T-cell (primary cell): ENCODE measurements around the gene BRD3OS. TPM values are rescaled to one million over a fixed set of nuclear protein-coding genes. Genes with fewer than 3 reads are reported as not detected.
A peak's percentile ranks its signal among the peaks of the same experiment; 100 is the strongest.

ENCODE experiments used
- ATAC-seq, 4 experiments: fragments of 200-7000 bp in 3 of 4; fragments of 150-1000 bp in 1 of 4; cut with Tn5 transposase; replicated peaks in 1 of 4; 1 replicate in 3 of 4; 2 replicates in 1 of 4; pipeline ENCODE4 v1.10.0; 2021; ENCODE audit warnings: moderate library complexity in 3 of 4, mild to moderate bottlenecking in 2 of 4, moderate number of reproducible peaks in 1 of 4
- CTCF ChIA-PET, 2 donors: fragments of 300-600 bp; sonication (Branson Sonifier 250); formaldehyde crosslinking; loops; one replicate each; lab custom pipeline; 2022; ENCODE audit warnings: antibody characterized with exemption in 2 of 2; lab: Charles Lee
- POLR2A ChIA-PET, 2 donors: fragments of 300-600 bp; sonication (Branson Sonifier 250); formaldehyde crosslinking; loops; one replicate each; lab custom pipeline; 2022; ENCODE audit warnings: antibody characterized with exemption in 2 of 2; lab: Charles Lee
- DNase-seq, 35 experiments: peaks; one replicate each; pipeline versions ENCODE4 v3.0.0 to v3.0.0-alpha.2; 2013 to 2023
- H3K27ac ChIP-seq: one replicate; pipeline ENCODE4 v1.5.1; 2013; ENCODE audit warnings: low read length
- H3K27me3 ChIP-seq, 2 experiments: replicated peaks in 1 of 2; 1 replicate in 1 of 2; 2 replicates in 1 of 2; pipeline versions ENCODE4 v1.6.1 to v1.7.0; 2013; ENCODE audit warnings: low read length in 1 of 2, mixed read lengths in 1 of 2; ENCODE audit not compliant: control insufficient read depth in 2 of 2, insufficient read depth in 2 of 2; ENCODE audit errors: extremely low read depth in 1 of 2
- H3K36me3 ChIP-seq, 2 donors: 1 replicate in 1 of 2; 2 replicates in 1 of 2; pipeline versions ENCODE4 v1.6.1 to v1.7.0; 2013; ENCODE audit warnings: low read length in 1 of 2; ENCODE audit not compliant: control insufficient read depth in 2 of 2, insufficient read depth in 1 of 2; ENCODE audit errors: extremely low read depth in 1 of 2
- H3K4me1 ChIP-seq, 2 experiments: 1 replicate in 1 of 2; 2 replicates in 1 of 2; pipeline versions ENCODE4 v1.6.1 to v1.7.0; 2013; ENCODE audit warnings: low read length in 2 of 2, mixed read lengths in 1 of 2; ENCODE audit not compliant: insufficient read depth in 2 of 2, control insufficient read depth in 1 of 2; ENCODE audit errors: extremely low read depth in 1 of 2
- H3K4me3 ChIP-seq, 2 donors: 1 replicate in 1 of 2; 2 replicates in 1 of 2; pipeline versions ENCODE4 v1.5.1 to v1.7.0; 2013; ENCODE audit warnings: mild to moderate bottlenecking in 2 of 2, low read length in 1 of 2, moderate library complexity in 1 of 2; ENCODE audit not compliant: control insufficient read depth in 1 of 2; ENCODE audit errors: extremely low read depth in 1 of 2
- H3K9me3 ChIP-seq: 2 replicates; pipeline ENCODE4 v1.7.0; 2013
- H3K27ac Mint-ChIP-seq, 2 donors: one replicate each; pipeline ENCODE4 v1.8.0; 2020 to 2021; ENCODE audit warnings: mild to moderate bottlenecking in 2 of 2, mixed read lengths in 2 of 2
- H3K27me3 Mint-ChIP-seq, 2 donors: one replicate each; pipeline ENCODE4 v1.8.0; 2021 to 2022; ENCODE audit warnings: mixed read lengths in 2 of 2
- H3K36me3 Mint-ChIP-seq: one replicate; pipeline ENCODE4 v1.8.0; 2021; ENCODE audit warnings: mixed read lengths
- H3K4me1 Mint-ChIP-seq, 3 donors: one replicate each; pipeline ENCODE4 v1.8.0; 2020 to 2022; ENCODE audit warnings: mixed read lengths in 3 of 3, mild to moderate bottlenecking in 1 of 3
- H3K4me3 Mint-ChIP-seq, 3 donors: one replicate each; pipeline ENCODE4 v1.8.0; 2020 to 2022; ENCODE audit warnings: mild to moderate bottlenecking in 3 of 3, mixed read lengths in 3 of 3, moderate library complexity in 3 of 3
- H3K9me3 Mint-ChIP-seq, 3 donors: one replicate each; pipeline ENCODE4 v1.8.0; 2020 to 2022; ENCODE audit warnings: mixed read lengths in 3 of 3
- WGBS: methylation state at CpG from one replicate; pipeline ENCODE4 v1.1.5; 2013; ENCODE audit warnings: missing lambda C conversion rate; ENCODE audit not compliant: insufficient coverage; 5-methylcytosine and 5-hydroxymethylcytosine counted together
- total RNA-seq, 35 experiments: library from RNA in 6 of 35; stranded (reverse) in 6 of 35; fragments of 120-200 nt in 1 of 35; gene quantifications; one replicate each; pipeline versions ENCODE4 v1.2.1 to v1.2.4 and lab custom pipeline; 2013 to 2026

The BRD3OS gene
- total RNA-seq, 5 donors from 2014 or later (not counting 1 experiment from before 2014, with no cell fraction given): 8.4 to 18.0 (median 16.5) TPM

DNA sequence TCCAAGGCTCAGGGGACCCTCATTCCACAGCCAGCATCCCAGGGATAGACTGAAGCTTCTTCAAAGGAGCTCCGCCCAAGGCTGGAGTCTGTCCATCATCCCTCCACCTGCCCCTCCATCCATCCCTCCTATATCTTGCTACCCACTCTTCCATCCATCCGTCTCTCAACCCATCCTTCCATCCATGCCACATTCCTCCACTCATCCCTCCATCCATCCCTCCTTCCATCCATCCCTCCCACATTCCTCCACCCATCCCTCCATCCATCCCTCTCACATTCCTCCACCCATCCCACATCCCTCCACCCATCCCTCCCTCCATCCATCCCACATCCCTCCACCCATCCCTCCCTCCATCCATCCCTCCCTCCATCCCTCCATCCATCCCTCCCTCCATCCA lies 27.7 kb upstream of the BRD3OS start:
- POLR2A ChIA-PET: no interaction called here

DNA sequence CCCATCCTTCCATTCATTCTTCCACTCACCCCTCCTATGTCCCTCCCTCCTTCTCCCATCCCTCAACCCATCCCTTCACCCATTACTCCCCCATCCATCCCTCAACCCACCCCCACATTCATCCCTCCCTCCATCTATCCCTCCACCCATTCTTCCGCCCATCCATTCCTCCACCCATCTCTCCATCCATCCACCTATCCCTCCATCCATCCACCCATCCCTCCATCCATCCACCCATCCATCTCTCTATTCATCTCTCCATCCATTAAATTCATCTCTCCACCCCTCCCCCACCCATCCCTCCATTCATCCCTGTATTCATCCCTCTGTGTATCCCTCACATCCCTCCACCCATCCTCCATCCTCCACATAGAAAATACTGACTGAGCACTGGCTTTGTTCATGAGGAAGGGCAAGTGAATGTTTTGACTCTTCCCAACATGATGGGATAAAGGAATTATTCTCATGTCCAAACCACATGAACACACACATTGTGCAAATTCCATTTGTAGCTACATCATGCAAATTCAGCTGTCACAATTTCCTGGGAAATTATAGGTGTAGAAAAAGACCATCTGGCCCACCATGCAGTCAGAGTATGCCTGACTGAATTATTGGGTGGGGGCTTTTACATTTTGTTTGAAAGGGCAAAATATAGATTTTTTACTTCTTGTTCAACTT lies 26.2 kb upstream of the BRD3OS start:
- 94% methylated on average over 1 of the region's 1 CpG for WGBS
- no peak overlapping the region for H3K4me3 Mint-ChIP-seq
- CTCF ChIA-PET: no interaction called here
- DNase-seq: no peak
- H3K4me3 ChIP-seq: no peak overlapping the region
- H3K27ac Mint-ChIP-seq: no peak overlapping the region
- H3K4me1 Mint-ChIP-seq: peaks cover 0 to 5% (median 3%) of the 10 kb centered on the region in 3 donors
- no peak for ATAC-seq
- H3K27me3 Mint-ChIP-seq: peaks cover 0 to 5% of the 10 kb centered on the region in 2 donors
- H3K4me1 ChIP-seq: peaks cover 0 to 7% of the 10 kb centered on the region in 2 experiments
- H3K9me3 Mint-ChIP-seq: peaks cover 0 to 4% (median 0%) of the 10 kb centered on the region in 3 donors
- H3K9me3 ChIP-seq: no peaks in the 10 kb centered on the region
- H3K36me3 Mint-ChIP-seq: no peaks in the 10 kb centered on the region
- H3K36me3 ChIP-seq: no peaks in the 10 kb centered on the region
- peaks cover 0 to 36% of the 10 kb centered on the region in 2 experiments for H3K27me3 ChIP-seq
- H3K27ac ChIP-seq: no peak overlapping the region
- POLR2A ChIA-PET: interaction anchor here in 1 of 2 donors (0.6 kb wide), 1 partner anchor 24 kb away, joined by 5 read pairs; no protein-coding TSS in a partner anchor

More for the DNA sequence above, 27.7 kb upstream of the BRD3OS start:
- Mint-ChIP-seq H3K9me3 (no peaks in the 10 kb centered on the region), H3K27me3 (no peaks in the 10 kb centered on the region), H3K4me3 (no peak overlapping the region), H3K36me3 (no peaks in the 10 kb centered on the region), H3K27ac (no peak overlapping the region), H3K4me1 (peaks cover 0 to 10% (median 6%) of the 10 kb centered on the region in 3 donors)
- Histone ChIP-seq H3K36me3 (no peaks in the 10 kb centered on the region), H3K4me1 (peaks cover 0 to 20% of the 10 kb centered on the region in 2 experiments), H3K27me3 (peaks cover 0 to 32% of the 10 kb centered on the region in 2 experiments), H3K27ac (no peak overlapping the region), H3K9me3 (no peaks in the 10 kb centered on the region), H3K4me3 (no peak overlapping the region)
- WGBS: 86% methylated on average over 2 of the region's 2 CpGs
- DNase-seq (no peak), ATAC-seq (no peak)
- CTCF ChIA-PET: no interaction called here

DNA sequence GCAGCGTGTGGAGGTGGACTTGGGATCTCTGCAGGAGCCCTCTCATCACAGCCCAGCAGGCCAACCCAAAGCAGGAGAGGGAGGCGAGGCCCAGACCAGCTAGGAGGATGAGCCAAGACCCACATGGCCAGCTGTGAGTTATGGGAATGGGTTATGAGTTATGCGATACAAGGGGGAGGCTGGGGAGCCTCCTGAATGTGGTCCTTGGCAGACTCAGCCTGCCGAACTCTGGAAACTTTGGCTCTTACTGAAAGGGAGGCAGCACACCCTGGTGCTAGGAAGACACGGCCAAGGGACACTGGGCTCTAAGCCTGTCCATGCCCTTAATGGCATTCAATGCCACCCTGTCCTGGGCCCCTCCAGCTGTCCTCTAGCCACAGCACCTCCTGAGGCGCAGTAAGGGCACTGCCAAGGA lies 25.4 kb upstream of the BRD3OS start:
- CTCF ChIA-PET: no interaction called here
- WGBS: 64% methylated on average over 6 of the region's 6 CpGs
- no peaks in the 10 kb centered on the region for H3K4me1 Mint-ChIP-seq

DNA sequence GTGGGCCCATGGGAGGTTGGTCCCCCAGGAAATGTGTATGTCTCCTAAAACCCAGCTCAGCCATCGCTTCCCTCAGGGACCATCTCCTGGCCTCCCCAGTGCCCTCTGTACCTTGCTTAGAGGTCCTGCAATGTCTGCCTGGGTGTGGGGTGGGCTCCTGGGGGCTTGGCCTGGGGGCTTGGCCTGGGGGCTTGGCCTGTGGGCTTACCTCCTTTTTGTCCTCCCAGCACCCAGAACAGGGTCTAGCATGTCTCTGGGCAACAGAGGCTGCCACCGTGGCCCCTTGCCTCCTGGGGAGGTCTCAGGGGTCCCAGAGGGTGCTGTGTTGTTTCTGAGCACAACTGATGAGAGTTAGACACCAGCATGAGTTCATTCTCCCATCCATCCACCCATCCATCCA lies 22.5 kb upstream of the BRD3OS start:
- Histone ChIP-seq H3K4me1 (no peaks in the 10 kb centered on the region), H3K27me3 (peaks cover 0 to 37% of the 10 kb centered on the region in 2 experiments), H3K36me3 (no peaks in the 10 kb centered on the region), H3K9me3 (no peaks in the 10 kb centered on the region), H3K4me3 (no peak overlapping the region), H3K27ac (no peak overlapping the region)
- Mint-ChIP-seq H3K36me3 (no peaks in the 10 kb centered on the region), H3K27ac (no peak overlapping the region), H3K4me1 (no peaks in the 10 kb centered on the region), H3K4me3 (no peak overlapping the region), H3K9me3 (peaks cover 0 to 4% (median 0%) of the 10 kb centered on the region in 3 donors), H3K27me3 (peaks cover 0 to 11% of the 10 kb centered on the region in 2 donors)
- ChIA-PET POLR2A (no interaction called here), CTCF (no interaction called here)
- no CpG with 5 or more reads among the region's 2 CpGs for WGBS
- no peak for ATAC-seq
- no peak for DNase-seq

More for the DNA sequence above, 25.4 kb upstream of the BRD3OS start:
- Histone ChIP-seq H3K27me3 (peaks cover 0 to 35% of the 10 kb centered on the region in 2 experiments), H3K4me3 (no peak overlapping the region), H3K27ac (no peak overlapping the region), H3K36me3 (no peaks in the 10 kb centered on the region), H3K9me3 (no peaks in the 10 kb centered on the region), H3K4me1 (no peaks in the 10 kb centered on the region)
- POLR2A ChIA-PET: interaction anchor here in 1 of 2 donors (0.6 kb wide), 1 partner anchor 23 kb away, joined by 5 read pairs; no protein-coding TSS in a partner anchor
- ATAC-seq (no peak), DNase-seq (no peak)
- Mint-ChIP-seq H3K9me3 (peaks cover 0 to 4% (median 0%) of the 10 kb centered on the region in 3 donors), H3K36me3 (no peaks in the 10 kb centered on the region), H3K27me3 (peaks cover 0 to 5% of the 10 kb centered on the region in 2 donors), H3K27ac (peak overlapping the region in 1 of 2 donors; percentile 34), H3K4me3 (no peak overlapping the region)

DNA sequence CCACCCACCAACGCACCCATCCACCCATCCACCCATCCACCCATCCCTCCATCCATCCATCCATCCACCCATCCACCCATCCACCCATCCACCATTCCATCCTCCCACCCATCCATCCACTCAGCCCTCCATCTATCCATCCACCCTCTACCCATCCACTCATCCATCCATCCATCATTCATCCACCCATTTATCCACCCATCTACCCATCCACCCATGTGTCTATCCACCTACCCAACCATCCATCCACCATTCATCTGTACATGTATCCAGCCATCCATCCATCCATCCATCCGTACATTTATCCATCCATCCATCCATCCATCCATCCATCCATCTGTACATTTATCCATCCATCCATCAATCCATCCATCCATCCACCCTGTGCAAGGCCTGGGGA lies 22.0 kb upstream of the BRD3OS start:
- Mint-ChIP-seq H3K4me1 (no peaks in the 10 kb centered on the region), H3K4me3 (no peak overlapping the region), H3K36me3 (no peaks in the 10 kb centered on the region), H3K27me3 (peaks cover 0 to 11% of the 10 kb centered on the region in 2 donors), H3K9me3 (peaks cover 0 to 4% (median 0%) of the 10 kb centered on the region in 3 donors), H3K27ac (no peak overlapping the region)
- ATAC-seq (no peak), DNase-seq (no peak)
- 79% methylated on average over 2 of the region's 2 CpGs for WGBS
- Histone ChIP-seq H3K4me1 (no peaks in the 10 kb centered on the region), H3K4me3 (no peak overlapping the region), H3K36me3 (no peaks in the 10 kb centered on the region), H3K27ac (no peak overlapping the region), H3K27me3 (peaks cover 0 to 39% of the 10 kb centered on the region in 2 experiments), H3K9me3 (no peaks in the 10 kb centered on the region)
- ChIA-PET POLR2A (no interaction called here), CTCF (no interaction called here)

DNA sequence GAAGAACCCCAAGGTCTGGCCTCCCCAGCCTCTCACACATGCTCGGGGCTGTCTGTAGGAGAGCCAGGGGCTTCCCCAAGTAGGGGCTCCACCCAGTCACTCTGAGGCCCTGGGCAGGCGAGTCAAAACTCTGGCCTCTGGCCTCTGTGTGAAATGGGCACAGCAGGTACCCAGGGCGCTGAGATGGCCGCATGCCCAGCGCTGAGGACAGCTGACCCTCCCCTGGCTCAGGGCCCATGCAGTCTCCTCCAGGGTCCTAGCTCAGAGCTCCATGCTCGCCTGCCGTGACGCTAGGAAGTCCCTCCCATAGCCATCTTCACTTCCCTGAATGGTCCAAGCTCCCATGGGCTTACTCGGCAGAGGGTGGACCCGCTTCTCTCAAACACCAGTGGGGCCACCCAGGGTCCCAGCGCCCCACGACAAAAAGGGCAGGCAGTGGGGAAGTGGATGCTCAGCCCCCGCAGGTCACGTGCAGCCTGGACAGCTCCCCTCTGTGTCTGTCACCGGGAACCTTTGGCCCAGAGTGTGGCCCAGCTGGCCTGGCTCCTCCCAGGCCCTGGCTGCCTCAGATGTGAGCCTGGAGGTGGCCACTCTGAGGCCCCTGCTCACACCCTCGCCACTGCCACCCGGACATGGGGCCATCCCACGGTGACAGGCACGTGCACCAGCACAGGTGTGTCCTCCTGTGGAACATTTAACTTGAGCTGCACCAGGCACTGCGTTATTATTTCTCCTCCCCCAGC lies 21.0 kb upstream of the BRD3OS start:
- no peaks in the 10 kb centered on the region for H3K4me1 Mint-ChIP-seq
- CTCF ChIA-PET: interaction anchor here in 1 of 2 donors (0.6 kb wide), 1 partner anchor 42 kb away, joined by 6 read pairs; no protein-coding TSS in a partner anchor
- Histone ChIP-seq H3K9me3 (no peaks in the 10 kb centered on the region), H3K27me3 (peaks cover 0 to 46% of the 10 kb centered on the region in 2 experiments), H3K27ac (no peak overlapping the region), H3K4me3 (no peak overlapping the region), H3K36me3 (no peaks in the 10 kb centered on the region), H3K4me1 (no peaks in the 10 kb centered on the region)
- H3K27ac Mint-ChIP-seq: no peak overlapping the region
- DNase-seq: no peak
- H3K9me3 Mint-ChIP-seq: peaks cover 0 to 4% (median 0%) of the 10 kb centered on the region in 3 donors
- H3K4me3 Mint-ChIP-seq: no peak overlapping the region
- H3K36me3 Mint-ChIP-seq: no peaks in the 10 kb centered on the region
- ATAC-seq: no peak
- POLR2A ChIA-PET: no interaction called here
- WGBS: 85% methylated on average over 19 of the region's 20 CpGs
- H3K27me3 Mint-ChIP-seq: peaks cover 3 to 11% of the 10 kb centered on the region in 2 donors
